Bone marrow (tissue), 2 donors: ENCODE results near the gene HPSE2.

Source experiments
- DNase-seq, 2 donors: peaks; one replicate each; lab custom pipeline; 2025; lab: John Stamatoyannopoulos, UW

HPSE2 gene

DNA sequence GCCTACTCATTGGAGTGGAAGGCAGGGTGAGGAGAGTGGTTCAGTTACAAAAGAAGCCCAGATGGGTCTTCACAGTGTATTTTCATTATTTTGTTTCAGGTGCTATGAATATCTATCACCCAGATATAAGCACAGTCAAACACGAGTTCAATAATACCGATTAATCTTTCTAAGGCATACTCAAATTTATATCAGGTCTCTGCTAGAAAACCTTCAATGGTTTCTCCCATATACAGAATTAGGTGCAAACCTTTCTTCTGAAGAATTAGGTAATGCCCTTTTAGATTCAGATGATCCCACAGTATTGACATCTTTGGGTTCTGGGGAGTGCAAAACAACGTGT, 774.2 kb downstream of the HPSE2 start:
- DNase-seq: no peak

DNA sequence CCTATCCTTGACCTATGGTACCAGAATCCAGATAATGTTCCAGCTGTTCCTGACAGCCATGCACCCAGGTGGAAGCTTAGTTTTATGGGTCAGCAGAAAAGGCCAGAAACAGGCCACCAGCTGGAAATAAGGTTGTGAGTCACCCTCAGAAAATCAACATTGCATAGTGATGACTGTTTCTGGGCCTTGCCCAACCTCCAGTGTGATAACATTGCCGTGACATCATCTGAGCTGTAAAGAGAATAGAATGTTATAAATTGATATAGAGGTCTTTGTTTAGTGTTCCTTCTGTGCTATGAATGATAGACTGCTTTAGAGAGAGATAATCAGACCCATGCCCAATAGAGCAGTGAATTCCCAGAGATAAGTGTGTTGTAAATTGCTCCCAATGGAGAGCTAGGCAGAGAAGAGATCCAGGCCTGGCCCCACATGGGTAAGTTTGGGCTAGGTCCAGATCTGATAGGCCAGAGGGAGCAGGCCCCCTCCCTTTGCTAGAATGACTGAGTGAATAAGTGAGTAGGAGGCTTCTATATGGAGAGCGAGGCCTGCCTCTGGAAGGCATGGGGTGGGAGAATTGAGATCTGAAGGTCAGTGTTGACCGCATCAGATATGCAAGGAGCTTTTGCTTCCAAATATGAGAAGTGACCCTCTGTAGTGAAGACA, 774.7 kb downstream of the HPSE2 start:
- no peak for DNase-seq

DNA sequence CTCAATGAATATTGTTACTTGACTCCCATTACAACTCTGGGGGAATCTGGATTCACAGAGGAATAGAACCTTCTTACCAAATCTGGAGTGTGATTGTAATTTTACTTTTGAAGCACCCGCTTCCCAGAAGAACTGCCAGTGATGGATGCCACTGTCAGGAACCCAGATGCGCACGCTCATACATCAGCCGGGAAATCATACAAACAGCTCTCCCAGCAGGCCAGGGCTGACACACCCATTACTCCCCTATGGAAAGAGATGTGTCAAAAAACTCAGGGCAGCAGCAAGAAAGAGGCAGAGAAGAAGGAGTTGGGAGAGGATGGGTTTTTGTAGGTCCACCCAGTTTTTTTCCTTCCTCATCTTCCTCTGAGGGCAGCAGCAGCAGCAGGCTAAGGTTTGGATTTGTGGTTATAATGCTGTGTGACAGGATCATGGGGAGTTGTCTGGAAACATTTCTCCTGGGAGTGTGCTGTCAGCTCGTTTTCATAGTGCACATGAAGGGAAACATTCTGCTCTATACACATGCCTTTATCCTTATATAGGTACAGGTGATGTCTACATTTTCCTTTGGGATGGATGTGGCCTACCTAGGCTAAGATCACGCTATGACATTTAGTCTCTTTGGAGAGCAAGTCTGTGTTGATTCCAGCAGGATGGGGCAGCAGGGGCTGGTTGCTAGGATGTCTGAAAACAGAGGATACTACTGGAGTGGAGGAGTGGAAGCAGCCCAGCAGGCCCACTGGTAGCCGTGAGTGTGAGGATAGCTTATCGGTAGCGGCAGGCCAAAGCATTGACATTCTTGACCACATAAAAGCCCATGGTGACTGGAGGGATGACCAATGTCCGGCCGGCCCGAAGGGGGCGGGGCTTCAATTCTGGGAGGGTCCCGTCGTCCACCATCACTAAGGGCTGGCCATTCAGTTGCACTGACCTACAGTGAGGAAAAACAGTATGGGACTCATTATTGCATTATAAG, 776.6 kb downstream of the HPSE2 start:
- DNase-seq: no peak

DNA sequence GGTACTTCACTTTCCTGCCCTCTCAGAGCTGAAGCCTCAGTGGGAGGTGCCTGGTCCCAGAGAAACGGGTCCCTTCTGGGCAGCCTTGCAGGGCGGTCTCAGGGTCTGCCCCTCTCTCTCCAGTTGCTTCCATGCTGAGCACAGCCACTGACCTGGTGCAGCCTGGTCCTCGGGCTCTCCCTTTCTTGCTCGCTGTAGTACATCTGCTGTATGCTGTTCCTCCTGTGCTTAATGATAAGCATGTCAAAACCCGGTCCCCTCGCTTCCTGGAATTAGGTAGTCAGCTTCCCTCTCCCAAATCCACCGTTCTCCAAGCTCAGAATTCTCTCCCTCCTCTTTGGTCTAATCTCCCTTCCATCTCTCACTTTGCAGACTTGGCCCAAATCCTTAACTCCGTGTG, 777.9 kb downstream of the HPSE2 start:
- DNase-seq: no peak

DNA sequence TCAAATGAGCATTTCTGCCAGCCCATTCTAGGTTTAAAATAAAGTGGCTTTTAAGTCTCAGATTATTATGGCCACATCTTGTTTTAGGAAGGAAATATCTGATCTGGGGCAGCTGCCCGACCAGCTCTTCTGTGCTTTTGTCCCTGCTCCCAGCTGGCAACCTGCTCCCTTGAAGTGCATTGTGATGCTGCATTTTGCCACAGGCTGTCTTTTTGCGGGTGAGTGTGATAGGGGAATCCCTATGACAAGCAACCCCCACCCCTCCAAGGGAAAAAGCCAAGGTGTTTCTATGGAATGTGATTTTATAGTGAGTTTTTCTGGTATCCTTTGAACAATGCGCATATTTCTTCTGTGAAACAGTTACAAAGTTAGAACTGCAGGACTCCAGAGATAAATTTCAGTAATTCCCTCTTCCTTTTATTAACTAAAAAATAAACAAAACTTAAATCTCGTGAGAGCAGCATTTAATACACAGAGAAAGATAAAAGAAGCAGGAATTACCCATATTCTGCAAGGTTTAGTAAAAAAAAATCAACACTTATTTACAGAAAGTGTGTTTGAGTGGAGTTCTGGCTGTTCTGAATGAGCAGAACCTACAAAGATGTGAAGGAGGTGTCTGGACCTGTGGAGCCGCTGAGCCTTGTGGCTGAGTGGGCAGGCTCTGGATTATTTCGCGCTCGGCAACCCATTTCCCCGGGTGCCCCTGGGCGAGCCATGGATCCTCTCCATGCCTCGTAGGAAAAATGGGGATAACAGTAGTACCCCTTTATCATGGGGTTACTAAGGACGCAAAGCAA, 778.8 kb downstream of the HPSE2 start:
- no peak for DNase-seq

DNA sequence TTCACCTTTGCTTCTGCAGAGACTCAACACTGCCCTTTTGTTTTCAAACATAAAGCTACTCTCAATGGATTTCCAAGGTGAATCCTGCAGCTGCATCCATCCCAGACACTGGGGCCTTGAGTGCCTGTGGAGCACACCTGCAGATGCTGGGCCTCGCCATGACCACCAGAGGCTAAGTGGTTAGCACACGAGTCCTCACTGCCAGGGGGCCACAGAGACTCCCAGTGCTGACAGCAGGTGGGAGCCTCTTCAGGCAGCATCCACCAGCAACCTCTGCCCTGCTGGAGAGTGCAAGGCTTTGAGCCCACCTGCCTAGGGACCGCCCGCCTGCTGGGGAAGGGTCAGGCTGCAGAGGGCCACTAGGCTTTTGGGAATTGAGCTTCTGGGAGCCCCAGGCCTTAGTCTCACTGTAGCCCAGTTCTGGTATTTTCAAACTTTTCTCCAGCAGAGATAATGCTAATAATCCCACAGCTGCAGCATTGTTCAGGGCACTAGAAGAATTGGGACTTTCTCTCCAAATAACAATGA, 779.5 kb downstream of the HPSE2 start:
- DNase-seq: no peak

DNA sequence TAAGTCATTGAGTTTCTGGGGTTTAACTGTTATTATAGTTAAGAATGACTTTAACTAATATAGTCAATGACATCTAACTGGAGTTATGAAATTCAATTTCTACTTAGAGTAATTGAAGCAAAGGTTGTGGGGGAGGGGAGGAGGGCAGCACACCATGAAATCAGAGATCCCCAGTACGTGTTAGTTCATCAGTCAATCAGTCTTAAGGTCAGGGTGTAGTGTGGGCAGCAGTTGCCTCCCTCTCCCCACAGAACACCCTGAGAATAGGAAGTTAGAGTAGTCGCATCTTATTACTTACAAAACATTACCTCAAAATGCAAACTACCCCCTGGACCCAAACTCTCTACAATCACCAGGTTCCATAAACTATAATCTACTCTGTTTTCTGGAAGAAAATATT, 781.9 kb downstream of the HPSE2 start:
- DNase-seq: no peak

DNA sequence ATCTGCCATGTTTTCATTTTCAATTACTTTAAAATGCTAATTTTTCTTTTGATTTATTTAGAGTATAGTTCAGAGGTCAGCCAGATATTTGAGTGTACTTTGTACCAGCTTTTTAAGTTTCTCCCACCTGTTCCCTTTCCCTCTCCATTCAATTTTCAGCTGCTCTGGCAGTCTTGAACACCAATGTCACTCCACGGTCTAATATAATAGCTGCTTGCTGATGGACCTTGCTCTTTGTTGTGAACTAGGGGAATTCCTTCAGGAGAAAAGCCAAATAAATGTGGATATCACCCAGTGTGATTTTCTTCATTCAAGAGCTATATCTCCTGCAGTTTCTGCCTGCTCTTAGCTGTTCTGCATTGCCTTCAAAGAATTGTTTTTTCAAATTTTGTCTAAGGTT, 785.0 kb downstream of the HPSE2 start:
- no peak for DNase-seq

DNA sequence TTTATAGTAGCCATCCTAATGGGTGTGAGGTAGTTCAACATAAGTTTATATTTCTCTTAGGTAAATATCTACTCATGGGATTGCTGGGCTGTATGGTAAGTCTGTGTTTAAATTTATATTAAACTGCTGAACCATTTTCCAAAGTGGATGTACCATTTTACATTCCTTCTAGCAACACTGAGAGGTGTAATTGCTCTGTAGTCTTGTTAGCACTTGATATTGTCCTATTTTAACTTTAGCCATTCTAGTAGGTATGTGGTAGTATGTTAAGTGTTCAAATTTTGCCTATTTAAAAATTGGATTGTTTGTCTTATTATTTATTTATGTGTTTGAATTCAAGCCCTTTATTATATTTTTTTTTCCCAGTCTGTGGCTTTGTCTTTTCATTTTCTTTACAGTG, 786.4 kb downstream of the HPSE2 start:
- no peak for DNase-seq

DNA sequence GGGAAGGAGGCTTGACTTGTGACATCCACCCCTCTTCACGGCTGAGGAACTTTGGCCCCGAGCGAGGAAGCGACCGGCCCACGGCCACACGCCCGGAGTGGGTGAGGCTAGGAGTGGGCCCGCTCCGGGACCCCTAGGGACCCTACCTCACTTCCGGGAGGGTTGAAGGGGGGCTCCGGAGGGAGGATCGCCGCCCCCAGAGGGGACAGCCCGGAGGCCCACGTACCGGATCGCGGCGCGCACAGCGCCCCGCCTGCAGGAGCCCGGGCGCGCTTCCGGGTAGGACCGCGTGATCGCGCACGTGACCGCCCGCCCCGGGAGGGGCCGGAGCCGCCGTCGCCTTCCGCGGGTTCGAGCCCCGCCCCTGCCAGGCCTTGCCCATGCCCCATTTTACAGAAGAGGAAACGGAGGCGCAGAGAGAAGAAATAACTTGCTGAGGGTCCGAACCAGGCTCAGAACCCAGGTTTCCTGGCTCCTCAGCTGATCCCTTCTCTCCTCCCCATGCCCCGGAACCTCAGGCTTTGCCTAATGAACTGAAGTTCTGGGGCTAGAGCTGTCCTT, 788.9 kb downstream of the HPSE2 start, which contains the start of gene HPS1:
HPS1 (minus strand) TSS at position 275 of the 561 bp plus-strand sequence. CDS start 3,695 bp downstream, outside the sequence.
- peak; percentile 29 to 60 for DNase-seq

DNA sequence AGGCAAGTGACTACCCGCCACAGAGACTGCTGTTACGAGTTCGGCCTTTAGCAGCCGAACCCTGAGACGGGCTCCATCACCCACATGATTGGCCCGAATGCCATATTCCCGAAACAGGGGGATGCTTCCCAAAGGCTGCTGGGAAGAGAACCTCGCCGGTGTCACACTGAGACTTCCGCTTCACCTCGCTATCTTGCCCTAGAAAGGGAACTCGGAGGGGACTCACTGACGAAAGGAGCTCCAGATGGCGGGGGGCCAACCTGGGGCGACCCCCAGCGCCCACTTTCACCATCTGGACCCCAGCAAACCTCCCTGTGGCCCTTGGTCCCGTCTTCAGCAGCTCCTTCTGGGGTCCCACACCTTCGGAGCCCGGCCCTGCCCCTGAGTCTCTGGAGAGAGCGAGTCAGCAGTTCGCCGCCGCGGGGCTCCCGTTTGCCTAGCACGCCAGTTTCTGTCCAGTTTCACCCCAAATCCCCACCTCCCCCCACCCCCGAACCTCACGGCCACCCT, 789.4 kb downstream of the HPSE2 start:
- DNase-seq: peak; percentile 3 to 60

DNA sequence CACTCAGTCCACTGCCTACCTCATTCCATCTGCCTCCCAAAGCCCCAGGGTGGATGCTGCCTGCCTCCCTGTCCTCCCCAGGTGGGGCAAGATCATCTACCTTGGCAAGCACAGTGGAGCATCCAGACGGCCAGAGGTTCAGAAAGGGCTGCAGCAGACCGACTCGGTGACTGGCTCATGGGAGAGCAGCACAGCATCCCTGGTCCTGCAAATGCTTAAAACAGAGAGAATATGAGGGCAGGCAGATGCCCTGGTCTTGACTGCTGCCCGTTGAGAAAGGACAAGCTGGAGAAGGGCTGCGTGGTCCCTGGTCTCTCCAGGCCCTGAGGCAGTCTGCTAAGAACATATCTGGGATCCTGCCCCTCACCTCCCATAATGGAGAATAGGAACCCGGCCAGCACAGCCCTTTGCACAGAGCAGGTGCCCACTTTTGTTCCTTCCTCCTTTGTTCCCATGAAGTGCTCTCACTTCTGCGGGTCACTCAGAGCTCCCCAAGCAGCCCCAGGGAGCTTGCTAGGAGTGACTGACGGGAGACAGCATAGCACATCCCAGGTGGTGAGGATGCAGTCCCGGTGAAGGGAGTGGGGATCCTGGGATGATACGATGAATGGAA, 790.3 kb downstream of the HPSE2 start:
- no peak for DNase-seq

DNA sequence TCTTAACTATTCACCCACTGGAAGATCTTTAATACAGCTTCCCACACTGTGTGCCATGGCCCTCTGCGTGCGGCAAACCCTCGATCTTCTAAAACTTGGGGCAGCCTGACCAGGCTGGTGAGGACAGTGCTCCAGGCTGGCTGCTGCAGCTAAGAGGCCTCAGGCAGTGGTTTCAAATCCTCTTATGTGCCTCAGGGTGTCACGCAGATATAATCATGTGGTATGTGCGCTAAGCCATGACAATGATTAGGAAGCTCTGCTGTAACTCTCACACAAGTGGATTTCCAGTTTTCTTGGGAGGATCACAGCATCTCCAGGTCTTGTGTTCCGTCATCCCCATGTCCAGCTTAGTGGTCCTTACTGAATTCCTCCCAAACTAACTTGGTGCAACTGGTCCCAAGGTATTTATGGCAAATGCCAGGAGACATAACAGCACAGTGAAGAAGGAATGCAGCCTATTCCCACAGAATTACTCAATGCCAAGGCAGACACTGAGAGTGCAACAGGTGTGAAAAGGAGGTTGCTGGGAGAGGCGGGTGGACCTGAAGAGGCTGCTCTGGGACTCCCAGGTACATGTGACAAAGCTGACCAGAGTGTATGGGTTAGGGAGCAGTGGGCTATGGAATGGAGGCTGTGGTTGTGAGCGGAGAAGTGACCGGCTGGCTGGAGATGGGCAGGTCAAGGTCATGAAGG, 791.2 kb downstream of the HPSE2 start:
- no peak for DNase-seq

DNA sequence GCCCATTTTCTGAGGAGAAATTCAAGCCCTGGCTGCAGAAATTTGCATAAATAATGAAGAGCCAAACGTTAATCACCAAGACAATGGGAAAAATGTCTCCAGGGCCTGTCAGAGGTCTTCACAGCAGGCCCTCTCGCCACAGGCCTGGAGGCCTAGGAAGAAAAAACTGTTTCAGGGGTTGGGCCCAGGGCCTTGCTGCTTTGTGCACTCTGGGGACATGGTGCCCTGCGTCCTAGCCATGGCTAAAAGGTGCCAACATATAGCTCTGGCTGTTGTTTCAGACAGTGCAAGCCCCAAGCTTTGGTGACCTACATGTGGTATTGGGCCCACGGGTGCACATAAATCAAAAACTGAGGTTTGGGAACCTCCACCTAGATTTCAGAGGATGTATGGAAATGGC, 796.9 kb downstream of the HPSE2 start:
- DNase-seq: no peak

DNA sequence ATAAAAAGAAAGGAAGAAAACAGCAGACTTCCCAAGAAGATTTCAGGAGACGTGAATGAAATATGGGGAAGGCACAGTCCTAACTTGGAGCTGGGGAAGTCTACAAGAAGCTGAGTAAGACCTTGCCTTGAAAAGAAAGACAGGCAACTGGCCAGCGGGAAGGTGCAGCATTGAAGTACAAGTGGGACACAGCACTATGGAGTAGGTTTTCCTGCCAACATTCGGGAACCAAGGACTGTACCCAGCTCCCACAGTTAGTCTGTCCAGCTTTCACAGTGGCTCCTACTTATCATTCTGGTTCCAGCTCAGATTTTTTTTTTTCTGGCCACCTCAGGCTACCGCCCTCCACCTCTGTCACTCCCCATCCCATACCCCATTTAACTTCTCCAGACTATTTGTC, 798.9 kb downstream of the HPSE2 start:
- DNase-seq: no peak

DNA sequence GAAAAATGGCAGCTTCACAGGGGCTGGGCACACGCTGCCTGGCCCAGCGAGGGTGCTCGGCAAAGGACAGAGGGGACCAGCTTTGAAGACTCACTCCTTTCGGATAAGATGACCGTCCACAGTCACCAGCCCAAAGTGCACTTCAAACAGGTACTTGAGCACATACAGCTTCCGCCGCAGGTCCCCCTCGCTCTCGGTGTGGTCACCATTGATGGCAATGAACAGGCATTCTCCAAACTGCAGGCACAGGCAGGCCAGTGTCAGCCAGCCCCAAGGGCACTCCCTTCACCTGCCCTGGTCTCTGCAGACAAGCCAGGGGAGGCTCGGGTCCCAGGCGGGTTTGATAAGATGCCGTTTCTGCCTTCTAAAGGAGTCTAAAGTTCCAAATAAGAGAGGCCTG, 800.5 kb downstream of the HPSE2 start:
- no peak for DNase-seq

DNA sequence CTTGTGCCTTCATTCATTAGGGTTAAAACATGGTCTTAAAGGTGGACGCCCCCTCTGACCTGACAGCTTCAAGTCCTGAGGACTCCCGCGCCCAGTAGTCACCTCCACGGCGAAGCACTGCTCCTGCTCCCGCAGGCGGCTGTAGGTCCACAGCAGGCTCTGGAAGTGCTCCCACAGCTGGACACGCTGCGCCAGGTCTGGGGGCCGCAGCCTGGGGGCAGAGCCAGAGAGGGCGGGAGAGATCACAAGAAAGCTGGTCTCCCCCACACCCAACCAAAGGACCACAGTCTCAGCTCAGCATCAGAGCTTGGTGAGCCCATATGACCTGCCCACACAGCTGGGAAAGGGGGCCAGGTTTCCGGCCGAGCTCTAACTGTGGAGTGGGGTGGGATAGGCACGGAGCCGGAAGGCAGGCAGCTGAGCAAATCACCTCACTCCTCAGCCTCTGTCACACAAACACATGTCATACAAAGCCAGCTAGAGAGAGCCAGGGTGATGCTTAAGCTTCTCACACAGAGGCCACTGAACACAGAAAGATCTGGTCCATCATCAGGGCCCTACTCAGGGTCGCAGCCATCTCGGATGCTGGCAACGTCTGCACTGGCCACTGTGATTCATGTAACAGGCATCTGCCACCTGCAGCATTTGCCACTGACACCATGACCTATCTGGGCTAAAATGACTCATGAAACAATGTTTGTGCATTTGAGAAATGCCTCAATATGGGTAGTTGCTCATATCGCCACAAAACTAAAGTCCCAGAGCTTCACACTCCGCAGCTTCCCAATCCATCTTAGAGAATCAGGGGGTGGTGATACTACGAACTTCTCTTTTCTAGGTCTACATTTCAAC, 801.5 kb downstream of the HPSE2 start:
- DNase-seq: no peak

DNA sequence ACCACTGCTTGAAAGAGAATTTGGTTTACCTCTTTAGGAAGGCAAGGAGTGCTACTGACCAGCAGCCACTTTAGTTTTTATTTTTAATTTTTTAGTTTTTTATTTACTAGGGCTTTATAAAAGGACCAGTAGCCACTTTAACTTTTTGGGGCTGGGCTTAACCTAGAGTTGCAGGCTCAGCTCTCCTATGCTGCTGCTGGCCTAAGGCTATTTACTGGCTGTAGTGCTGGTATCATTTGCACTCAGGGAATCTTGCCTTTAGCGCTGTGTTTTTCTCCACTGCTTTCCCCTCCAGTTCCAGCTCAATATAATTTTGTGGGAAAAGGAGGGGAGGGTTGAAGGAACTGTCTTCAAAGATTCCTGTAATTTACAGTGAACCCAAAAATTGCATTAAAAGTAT, 802.3 kb downstream of the HPSE2 start:
- no peak for DNase-seq

DNA sequence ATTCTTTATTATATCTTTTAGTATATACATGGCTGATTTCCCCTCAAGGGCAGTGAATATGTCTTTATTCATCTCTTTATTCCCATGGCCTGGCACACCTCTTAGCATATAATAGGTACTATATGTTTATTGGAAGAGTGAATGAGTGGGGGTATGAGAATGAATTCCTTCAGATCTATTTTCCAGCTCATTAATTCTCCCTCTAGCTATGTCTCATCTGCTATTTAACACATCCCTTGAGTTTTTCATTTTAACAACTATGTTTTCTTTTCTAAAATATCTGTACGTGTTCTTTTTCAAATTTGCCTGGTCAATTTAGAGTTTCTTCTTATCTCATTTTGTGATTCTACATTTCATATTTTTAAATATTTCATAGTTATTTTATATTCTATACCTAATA, 803.3 kb downstream of the HPSE2 start:
- DNase-seq: no peak

DNA sequence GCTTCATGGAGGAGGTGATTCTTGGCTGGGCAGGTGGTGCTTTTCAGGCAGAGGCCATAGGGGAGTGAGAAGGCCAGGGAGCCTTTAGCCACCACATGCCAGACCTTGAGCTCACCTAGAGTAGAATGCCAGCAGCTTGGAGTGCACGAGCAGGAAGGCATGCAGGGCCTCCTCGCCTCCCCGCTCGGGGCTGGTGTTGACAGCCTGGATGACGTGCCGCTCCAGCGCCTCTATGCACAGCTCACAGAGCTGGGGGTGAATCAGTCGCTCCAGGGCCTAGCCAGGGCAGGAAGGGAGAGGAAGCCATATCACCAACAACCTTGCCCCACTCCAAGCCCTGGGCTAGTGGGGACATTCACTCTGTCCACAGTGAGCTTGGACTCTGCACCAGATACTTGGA, 804.6 kb downstream of the HPSE2 start:
- no peak for DNase-seq
